Calu3 (cell line): ENCODE measurements around the gene ALDOA. TPM values are rescaled to one million over a fixed set of nuclear protein-coding genes. Genes with fewer than 3 reads are reported as not detected.

Experiments
- BruUV-seq: library from RNA; stranded (reverse); fragments of 400-500 nt; replicated peaks from 2 replicates; lab custom pipeline; 2021; lab: Mats Ljungman, UMichigan
- CTCF ChIA-PET: fragments of 300-600 bp; sonication (Branson Sonifier 250); formaldehyde crosslinking; loops from one replicate; lab custom pipeline; 2022; ENCODE audit warnings: antibody characterized with exemption; lab: Charles Lee
- DNase-seq: peaks from one replicate; pipeline ENCODE4 v3.0.0; 2022
- H3K27ac Mint-ChIP-seq: one replicate; pipeline ENCODE4 v1.8.0; 2022; ENCODE audit warnings: mixed read lengths; ENCODE audit not compliant: unreplicated experiment
- H3K27me3 Mint-ChIP-seq: one replicate; pipeline ENCODE4 v1.8.0; 2022; ENCODE audit warnings: mixed read lengths; ENCODE audit not compliant: unreplicated experiment
- H3K36me3 Mint-ChIP-seq: one replicate; pipeline ENCODE4 v1.8.0; 2022; ENCODE audit warnings: mild to moderate bottlenecking, moderate library complexity, mixed read lengths; ENCODE audit not compliant: insufficient read depth, unreplicated experiment
- H3K4me1 Mint-ChIP-seq: one replicate; pipeline ENCODE4 v1.8.0; 2022; ENCODE audit warnings: mild to moderate bottlenecking, low read depth, mixed read lengths; ENCODE audit not compliant: unreplicated experiment
- H3K4me3 Mint-ChIP-seq: one replicate; pipeline ENCODE4 v1.8.0; 2022; ENCODE audit warnings: mild to moderate bottlenecking, low read depth, moderate library complexity, mixed read lengths; ENCODE audit not compliant: unreplicated experiment
- H3K9me3 Mint-ChIP-seq: one replicate; pipeline ENCODE4 v1.8.0; 2022; ENCODE audit warnings: low read depth, mixed read lengths; ENCODE audit not compliant: unreplicated experiment
- intact Hi-C: fragments of 100-400 bp; cut with micrococcal nuclease; formaldehyde crosslinking; loops from one replicate; pipeline ENCODE4 v1.10.0; 2022; ENCODE audit not compliant: unreplicated experiment
- total RNA-seq: library from RNA; stranded (reverse); gene quantifications from 2 replicates; pipeline ENCODE4 v1.2.3, GENCODE V29; 2022
- TF ChIP-seq, protein P1 (sequence below): fragments of 200-600 bp; IDR thresholded peaks from one replicate; pipeline ENCODE4 v1.8.0; 2022; ENCODE audit warnings: antibody characterized with exemption; ENCODE audit not compliant: unreplicated experiment

The ALDOA gene
- total RNA-seq, 1 experiment from 2014 or later, result 1,562 TPM

DNA sequence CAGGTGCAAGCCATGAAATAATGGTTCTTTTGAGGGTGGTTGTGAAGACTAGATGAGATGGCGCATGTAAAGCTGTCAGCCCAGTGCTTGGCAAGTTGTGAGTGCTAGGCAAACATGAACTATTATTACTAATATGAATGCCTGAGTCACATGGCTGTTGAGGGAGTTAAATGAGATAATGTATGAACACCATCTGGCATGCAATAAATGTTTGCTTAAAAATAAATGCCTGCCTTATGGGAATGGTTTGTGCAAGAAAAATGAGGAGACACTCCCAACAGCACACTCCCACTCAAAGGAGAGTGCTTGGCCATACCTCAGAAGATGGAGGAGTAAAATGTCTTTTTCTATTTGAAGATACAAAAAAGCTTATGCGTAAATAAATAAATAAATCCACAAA lies 53.9 kb downstream of the ALDOA start:
- Mint-ChIP-seq H3K36me3 (peaks cover 50% of the 10 kb centered on the region), H3K4me3 (no peak overlapping the region), H3K9me3 (no peaks in the 10 kb centered on the region), H3K27me3 (no peaks in the 10 kb centered on the region), H3K27ac (no peak overlapping the region), H3K4me1 (peaks cover 52% of the 10 kb centered on the region)
- intact Hi-C loops, result no loop called here
- TF ChIP-seq, protein P1, sequence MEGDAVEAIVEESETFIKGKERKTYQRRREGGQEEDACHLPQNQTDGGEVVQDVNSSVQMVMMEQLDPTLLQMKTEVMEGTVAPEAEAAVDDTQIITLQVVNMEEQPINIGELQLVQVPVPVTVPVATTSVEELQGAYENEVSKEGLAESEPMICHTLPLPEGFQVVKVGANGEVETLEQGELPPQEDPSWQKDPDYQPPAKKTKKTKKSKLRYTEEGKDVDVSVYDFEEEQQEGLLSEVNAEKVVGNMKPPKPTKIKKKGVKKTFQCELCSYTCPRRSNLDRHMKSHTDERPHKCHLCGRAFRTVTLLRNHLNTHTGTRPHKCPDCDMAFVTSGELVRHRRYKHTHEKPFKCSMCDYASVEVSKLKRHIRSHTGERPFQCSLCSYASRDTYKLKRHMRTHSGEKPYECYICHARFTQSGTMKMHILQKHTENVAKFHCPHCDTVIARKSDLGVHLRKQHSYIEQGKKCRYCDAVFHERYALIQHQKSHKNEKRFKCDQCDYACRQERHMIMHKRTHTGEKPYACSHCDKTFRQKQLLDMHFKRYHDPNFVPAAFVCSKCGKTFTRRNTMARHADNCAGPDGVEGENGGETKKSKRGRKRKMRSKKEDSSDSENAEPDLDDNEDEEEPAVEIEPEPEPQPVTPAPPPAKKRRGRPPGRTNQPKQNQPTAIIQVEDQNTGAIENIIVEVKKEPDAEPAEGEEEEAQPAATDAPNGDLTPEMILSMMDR, result no peak
- CTCF ChIA-PET, result no interaction called here
- DNase-seq, result no peak
- TSS peak; percentile 27 for BruUV-seq

Other genes with a start within 250 kb of the ALDOA start
- gene PAGR1, start 249.6 kb upstream of the ALDOA start, total RNA-seq, result 30.4 and 32.0 TPM in 2 replicates
- gene MVP, start 245.3 kb upstream of the ALDOA start, total RNA-seq, result 164 and 215 TPM in 2 replicates
- 62.7 and 64.1 TPM in 2 replicates for gene CDIPT, start 202.5 kb upstream of the ALDOA start, total RNA-seq
- gene SEZ6L2, start 166.2 kb upstream of the ALDOA start, total RNA-seq, result 68.9 and 92.1 TPM in 2 replicates
- 54.1 and 64.1 TPM in 2 replicates for gene ASPHD1, start 165.3 kb upstream of the ALDOA start, total RNA-seq
- gene KCTD13, start 139.5 kb upstream of the ALDOA start, total RNA-seq, result 52.8 and 55.8 TPM in 2 replicates
- gene TMEM219, start 103.7 kb upstream of the ALDOA start, total RNA-seq, result 91.1 and 92.1 TPM in 2 replicates
- gene TAOK2, start 91.9 kb upstream of the ALDOA start, total RNA-seq, result 75.9 and 76.2 TPM in 2 replicates
- gene HIRIP3, start 70.1 kb upstream of the ALDOA start, total RNA-seq, result 26.3 and 28.5 TPM in 2 replicates
- 107 TPM in 2 replicates for gene INO80E, start 69.5 kb upstream of the ALDOA start, total RNA-seq
- gene DOC2A, start 54.7 kb upstream of the ALDOA start, total RNA-seq, result 18.0 and 19.9 TPM in 2 replicates
- gene C16orf92, start 42.6 kb upstream of the ALDOA start, total RNA-seq, result not detected in 2 replicates
- 0.90 and 1.5 TPM in 2 replicates for gene TLCD3B, start 34.5 kb upstream of the ALDOA start, total RNA-seq
- 184 and 187 TPM in 2 replicates for gene PPP4C, start 10.2 kb downstream of the ALDOA start, total RNA-seq
- gene TBX6, start 26.2 kb downstream of the ALDOA start, total RNA-seq, result 3.6 and 4.7 TPM in 2 replicates
- gene YPEL3, start 30.5 kb downstream of the ALDOA start, total RNA-seq, result 21.1 and 28.0 TPM in 2 replicates
- gene GDPD3, start 47.8 kb downstream of the ALDOA start, total RNA-seq, result 7.8 and 9.4 TPM in 2 replicates
- 69.9 and 82.1 TPM in 2 replicates for gene MAPK3, start 57.5 kb downstream of the ALDOA start, total RNA-seq
- gene CORO1A, start 117.8 kb downstream of the ALDOA start, total RNA-seq, result 11.1 and 12.9 TPM in 2 replicates
- gene BOLA2B, start 127.9 kb downstream of the ALDOA start, total RNA-seq, result 166 and 171 TPM in 2 replicates
- 45.0 and 71.1 TPM in 2 replicates for gene SLX1A, start 128.1 kb downstream of the ALDOA start, total RNA-seq
- 39.5 and 46.4 TPM in 2 replicates for gene SULT1A3, start 133.5 kb downstream of the ALDOA start, total RNA-seq
- gene NPIPB13, start 182.7 kb downstream of the ALDOA start, total RNA-seq, result 18.5 and 20.5 TPM in 2 replicates